Hindlimb muscle (tissue), 1 donor: Measurements from ENCODE around the gene FUT6. TPM values are rescaled to one million over a fixed set of nuclear protein-coding genes. Genes with fewer than 3 reads are reported as not detected.

Source experiments
- DNase-seq: peaks from one replicate; pipeline ENCODE4 v3.0.0-alpha.2; 2013
- polyA plus RNA-seq: library from polyadenylated mRNA; unstranded; fragments of 120-200 nt; gene quantifications from one replicate; pipeline ENCODE4 v1.2.1, GENCODE V29; 2013; ENCODE audit not compliant: insufficient read length

FUT6 gene
- polyA plus RNA-seq, 1 donor, result not detected

GRCh38 chr19:5827891-5828660 lies 11.4 kb downstream of the FUT6 start:
- peak; percentile 97 for DNase-seq

- no peak for DNase-seq
Observed at GRCh38 chr19:5827342-5827890, 12.1 kb downstream of the FUT6 start.

- DNase-seq, result no peak
Observed at GRCh38 chr19:5826531-5827341, 12.8 kb downstream of the FUT6 start.

- DNase-seq, result no peak
Observed at GRCh38 chr19:5825178-5825577, 14.3 kb downstream of the FUT6 start.

DNA sequence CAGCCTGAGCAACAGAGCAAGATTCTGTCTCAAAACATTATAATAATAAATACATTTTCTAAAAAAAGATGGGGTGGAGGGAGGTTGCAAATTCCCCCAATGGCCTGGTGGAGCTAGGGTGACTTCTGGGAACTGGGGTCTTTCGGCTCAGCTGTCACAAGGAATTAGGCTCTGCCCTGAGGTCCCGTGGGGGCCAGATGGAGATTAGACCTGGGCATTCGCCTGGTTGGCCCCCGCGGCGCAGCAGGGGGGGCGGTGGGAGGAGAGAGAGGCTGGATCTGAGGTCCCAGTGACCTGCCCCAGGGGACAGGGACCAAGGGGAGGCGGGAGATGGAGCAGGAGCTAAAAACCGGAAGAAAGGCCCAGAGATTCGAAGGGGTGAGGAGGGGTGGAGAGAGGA lies 14.8 kb downstream of the FUT6 start:
- no peak for DNase-seq

GRCh38 chr19:5823579-5824281 lies 15.8 kb downstream of the FUT6 start:
- no peak for DNase-seq

DNA sequence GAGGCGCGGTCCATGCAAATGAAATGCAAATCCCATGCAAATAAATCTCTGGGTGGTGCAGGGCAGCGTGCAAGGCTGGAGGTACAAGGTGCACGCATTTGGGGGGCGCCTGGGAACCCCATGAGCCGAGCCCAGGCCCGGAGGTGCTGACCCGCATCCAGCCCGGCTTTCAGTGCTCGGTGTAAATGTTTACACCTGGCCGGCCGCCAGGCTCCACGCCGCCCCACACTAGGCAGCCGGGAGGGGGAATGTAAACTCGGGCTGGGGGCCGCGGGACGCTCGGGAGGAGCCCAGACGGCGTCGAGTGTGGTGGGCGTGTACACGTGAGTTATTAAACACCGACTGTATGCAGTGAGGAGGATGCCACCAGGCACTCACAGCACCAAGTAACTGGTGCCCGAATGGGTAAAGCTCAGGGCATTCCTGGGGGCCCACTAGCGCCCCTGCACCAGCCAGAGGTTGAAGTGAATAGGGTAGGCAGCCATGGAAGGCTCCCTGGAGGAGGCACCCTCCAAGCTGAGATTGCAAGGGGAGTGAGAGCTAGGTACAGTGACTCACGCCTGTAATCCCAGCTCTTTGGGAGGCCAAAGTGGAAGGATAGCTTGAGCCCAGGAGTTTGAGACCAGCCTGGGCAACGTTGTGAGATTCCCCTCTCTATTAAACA lies 17.2 kb downstream of the FUT6 start:
- no peak for DNase-seq

DNA sequence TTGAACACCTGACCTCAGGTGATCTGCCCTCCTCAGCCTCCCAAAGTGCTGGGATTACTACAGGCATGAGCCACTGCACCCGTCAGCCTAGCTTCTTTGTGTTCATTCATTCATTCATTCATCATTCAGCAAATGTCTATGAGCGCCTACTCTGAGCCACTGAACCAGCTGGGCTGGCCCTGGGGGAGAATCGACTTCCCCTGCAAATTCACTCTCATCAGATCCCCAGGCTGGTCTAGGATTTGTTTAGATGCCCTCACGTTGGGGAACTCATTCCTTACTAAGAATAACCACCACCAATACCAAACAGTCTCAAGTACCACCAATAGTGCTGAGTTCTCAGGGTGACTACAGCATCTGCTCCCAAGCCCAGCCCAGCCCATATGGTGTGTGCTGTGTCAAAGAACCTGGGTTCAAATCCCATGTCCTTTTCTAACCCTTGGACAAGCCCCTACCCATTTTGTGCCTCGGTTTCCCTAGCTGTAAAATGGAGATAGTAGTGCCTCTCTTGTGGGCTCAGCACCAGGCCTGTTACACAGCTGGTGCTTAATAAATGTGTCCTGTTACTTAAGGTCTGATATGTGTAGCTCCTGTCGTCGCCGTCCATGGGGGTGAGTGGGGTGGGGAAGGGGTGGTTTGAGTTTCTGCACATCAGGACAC lies 17.9 kb downstream of the FUT6 start:
- no peak for DNase-seq

DNA sequence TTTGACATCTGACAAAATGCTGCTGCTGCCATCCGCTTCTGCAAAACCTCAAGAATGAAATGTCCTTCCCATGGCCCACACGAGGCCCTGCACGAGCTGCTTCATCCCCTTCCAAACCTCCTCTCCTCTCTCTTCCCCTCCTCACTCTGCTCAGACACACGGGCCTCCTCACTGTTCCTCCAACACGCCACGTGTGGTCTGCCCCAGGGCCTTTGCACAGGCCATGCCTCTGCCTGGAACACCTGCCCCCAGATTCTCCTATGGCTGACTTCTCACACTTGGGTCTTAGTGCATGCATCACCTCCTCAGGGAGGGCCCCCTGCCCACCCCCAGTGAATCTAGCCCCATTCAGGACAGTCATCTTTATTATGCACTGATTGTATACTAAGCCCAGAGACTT lies 18.7 kb downstream of the FUT6 start:
- DNase-seq, result no peak

GRCh38 chr19:5818594-5818993 lies 20.9 kb downstream of the FUT6 start:
- no peak for DNase-seq

DNA sequence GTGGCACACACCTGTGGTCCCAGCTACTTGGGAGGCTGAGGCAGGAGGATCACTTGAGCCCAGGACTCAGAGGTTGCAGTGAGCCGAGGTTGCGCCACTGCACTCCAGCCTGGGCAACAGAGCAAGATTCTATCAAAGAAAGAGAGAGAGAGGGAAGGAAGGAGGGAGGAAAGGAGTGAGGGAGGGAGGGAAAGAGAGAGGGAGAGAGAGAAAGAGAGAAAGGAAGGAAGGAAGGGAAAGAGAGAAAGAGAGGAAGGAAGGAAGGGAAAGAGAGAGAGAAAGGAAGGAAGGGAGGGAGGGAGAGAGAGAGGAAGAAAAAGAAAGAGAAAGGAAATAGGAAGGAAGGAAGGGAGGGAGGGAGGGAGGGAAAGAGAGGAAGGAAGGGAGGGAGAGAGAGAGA lies 22.3 kb downstream of the FUT6 start:
- no peak for DNase-seq

DNA sequence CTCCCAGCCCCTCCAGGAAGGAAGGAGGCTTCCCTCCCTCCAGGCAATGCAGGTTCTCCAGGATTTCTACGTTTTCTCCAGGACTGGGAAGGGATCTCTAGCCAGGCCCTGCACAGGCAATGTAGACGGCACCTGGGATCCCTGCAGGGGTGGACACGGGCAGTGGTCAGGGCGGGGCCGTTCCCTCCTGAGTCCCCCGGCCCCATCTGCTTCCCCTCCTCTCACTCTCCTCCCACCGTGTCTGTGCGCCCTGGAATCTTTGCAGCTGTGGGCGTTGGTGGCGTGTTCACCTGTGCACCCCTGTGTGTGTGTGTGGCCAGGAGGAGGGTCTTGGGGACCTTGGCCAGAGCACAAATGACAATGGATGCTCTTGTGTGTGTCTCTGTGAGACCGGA lies 24.7 kb downstream of the FUT6 start:
- no peak for DNase-seq

DNA sequence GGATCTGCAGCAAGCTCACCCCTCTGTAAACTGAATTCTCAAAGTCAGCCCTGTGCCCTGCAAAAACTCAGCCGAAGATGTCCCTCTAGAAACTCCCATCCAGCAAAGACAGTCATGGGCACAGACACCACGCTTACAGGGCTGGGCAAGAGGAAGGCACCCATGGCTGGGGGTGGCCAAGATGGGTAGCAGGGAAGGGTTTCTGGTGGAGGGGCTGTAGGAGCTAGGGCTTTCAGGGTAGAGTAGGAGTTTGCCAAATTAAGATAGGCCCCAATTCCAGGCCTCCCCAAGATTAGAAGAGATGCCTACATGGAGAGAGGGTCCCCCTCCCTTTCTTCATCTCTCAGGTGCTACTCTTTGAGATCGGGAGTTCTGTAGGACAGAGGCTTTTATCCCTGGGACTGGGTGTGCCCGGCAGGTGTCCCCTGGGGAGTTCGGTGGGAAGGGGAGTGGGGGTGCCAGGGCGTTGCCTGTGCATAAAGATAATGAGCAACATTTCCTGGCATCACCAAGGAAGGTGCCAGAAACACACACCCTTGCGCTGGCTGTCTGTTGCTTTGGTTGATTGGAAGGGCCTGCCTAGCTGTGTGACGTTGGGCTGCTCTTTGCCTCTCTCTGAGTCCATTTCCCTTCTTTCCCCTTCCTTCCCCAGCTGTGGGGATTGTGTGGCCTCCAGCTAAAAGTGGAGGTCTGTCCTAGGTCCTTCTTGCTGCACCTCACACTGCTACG lies 25.2 kb downstream of the FUT6 start:
- no peak for DNase-seq

DNA sequence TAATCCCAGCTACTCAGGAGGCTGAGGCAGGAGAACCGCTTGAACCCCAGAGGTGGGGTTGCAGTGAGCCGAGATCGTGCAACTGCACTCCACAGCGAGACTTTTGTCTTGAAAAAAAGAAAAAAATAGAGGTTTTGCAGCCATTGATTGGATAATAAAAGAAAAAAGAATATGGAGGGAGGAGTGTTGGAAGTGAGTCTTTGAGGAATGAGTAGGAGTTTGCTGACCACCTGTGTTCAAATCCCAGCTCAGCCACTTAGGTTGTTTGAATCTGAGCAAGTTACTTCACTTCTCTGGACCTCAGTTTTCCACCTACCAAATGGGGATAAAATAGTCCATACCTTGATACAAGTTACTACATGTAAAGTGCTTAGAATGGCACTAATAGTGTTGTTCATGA lies 28.4 kb downstream of the FUT6 start:
- no peak for DNase-seq

DNA sequence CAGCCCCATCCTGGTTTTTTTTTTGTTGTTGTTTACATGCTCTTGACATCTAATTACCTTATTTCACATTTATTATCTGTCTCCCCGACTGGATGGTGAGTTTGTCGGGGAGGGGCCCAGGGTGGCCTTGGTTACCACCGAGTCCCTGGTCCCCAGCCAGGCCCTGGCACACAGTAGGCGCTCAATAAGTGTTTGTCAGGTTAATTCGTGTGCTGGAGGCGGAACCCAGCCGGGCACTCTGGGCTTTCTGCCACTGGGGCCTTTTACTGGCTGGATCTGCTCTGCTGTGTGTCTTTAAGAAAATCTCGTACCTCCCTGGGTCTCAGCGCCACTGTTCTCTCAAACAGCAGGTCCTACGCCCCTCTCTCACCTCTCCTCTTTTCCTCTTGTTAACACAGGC lies 30.0 kb downstream of the FUT6 start:
- DNase-seq, result no peak

- DNase-seq, result no peak
Observed at GRCh38 chr19:5809053-5809452, 30.4 kb downstream of the FUT6 start.

GRCh38 chr19:5808120-5808816 lies 31.2 kb downstream of the FUT6 start:
- no peak for DNase-seq

DNA sequence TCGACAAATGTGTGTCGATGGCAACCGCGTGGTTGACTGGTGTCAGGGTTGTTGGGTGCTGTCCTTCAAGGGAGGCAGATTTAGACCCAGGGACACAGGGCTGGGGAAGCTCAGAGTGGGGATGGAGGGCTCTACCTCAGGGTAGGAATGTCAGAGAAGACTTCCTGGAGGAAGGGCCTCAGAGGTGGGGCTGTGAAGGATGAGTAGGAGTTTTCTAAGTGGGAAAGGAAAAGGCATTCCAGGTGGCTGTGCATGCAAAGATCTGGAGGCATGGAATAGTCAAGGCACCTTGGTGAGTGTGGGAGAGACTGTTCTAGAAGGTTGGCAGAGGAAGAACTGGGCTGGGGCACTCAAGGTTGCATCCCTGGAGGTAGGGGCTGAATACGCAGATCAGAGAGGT lies 32.6 kb downstream of the FUT6 start:
- no peak for DNase-seq

- no peak for DNase-seq
Observed at GRCh38 chr19:5806133-5806489, 33.4 kb downstream of the FUT6 start.

GRCh38 chr19:5805462-5806132 lies 33.9 kb downstream of the FUT6 start:
- peak; percentile 54 for DNase-seq
